Activated naive CD8-positive, alpha-beta T cell treated with anti-CD3 and anti-CD28 coated beads, Interleukin-2, amount 50 U/mL, for 24 hours (primary cell): ENCODE data around the gene KCNF1.

ENCODE experiments used
- ATAC-seq: fragments of 150-1000 bp; cut with Tn5 transposase; one replicate; pipeline ENCODE4 v1.10.0; 2021
- DNase-seq: peaks from one replicate; pipeline ENCODE4 v3.0.0; 2021
- H3K27ac Mint-ChIP-seq: one replicate; pipeline ENCODE4 v1.8.0; 2021; ENCODE audit warnings: mild to moderate bottlenecking, mixed read lengths
- H3K27me3 Mint-ChIP-seq: one replicate; pipeline ENCODE4 v1.8.0; 2021; ENCODE audit warnings: mixed read lengths
- H3K36me3 Mint-ChIP-seq: one replicate; pipeline ENCODE4 v1.8.0; 2021; ENCODE audit warnings: low read depth, mixed read lengths
- H3K4me1 Mint-ChIP-seq: one replicate; pipeline ENCODE4 v1.8.0; 2021; ENCODE audit warnings: mixed read lengths
- H3K4me3 Mint-ChIP-seq: one replicate; pipeline ENCODE4 v1.8.0; 2021; ENCODE audit warnings: mild to moderate bottlenecking, moderate library complexity, mixed read lengths
- H3K9me3 Mint-ChIP-seq: one replicate; pipeline ENCODE4 v1.8.0; 2021; ENCODE audit warnings: mixed read lengths

The KCNF1 gene

GRCh38 chr2:10962004-10962403, 50.3 kb downstream of the KCNF1 start:
- Mint-ChIP-seq H3K4me1 (no peaks in the 10 kb centered on the region), H3K27me3 (peaks cover 13% of the 10 kb centered on the region), H3K9me3 (no peaks in the 10 kb centered on the region), H3K36me3 (no peaks in the 10 kb centered on the region), H3K4me3 (no peak overlapping the region), H3K27ac (no peak overlapping the region)
- DNase-seq: no peak
- ATAC-seq: no peak

GRCh38 chr2:10963155-10963554, 51.4 kb downstream of the KCNF1 start:
- Mint-ChIP-seq H3K27ac (no peak overlapping the region), H3K4me3 (no peak overlapping the region), H3K4me1 (no peaks in the 10 kb centered on the region), H3K9me3 (no peaks in the 10 kb centered on the region), H3K27me3 (peaks cover 13% of the 10 kb centered on the region), H3K36me3 (no peaks in the 10 kb centered on the region)
- DNase-seq: no peak
- no peak for ATAC-seq
